ES-I3 (cell line): Measurements from ENCODE around the gene CSH1.
"Not testable (repeated sequence)": the region's sequence is repeated elsewhere in the genome, so short reads cannot be mapped to it uniquely, and the experiment has no call there.

ENCODE experiments used
- H3K36me3 ChIP-seq: 2 replicates; pipeline ENCODE4 v1.6.1; 2013; ENCODE audit warnings: mild to moderate bottlenecking, low read length, control low read depth, moderate library complexity; ENCODE audit not compliant: insufficient read depth
- H3K4me1 ChIP-seq: 2 replicates; pipeline ENCODE4 v1.6.1; 2013; ENCODE audit warnings: mild to moderate bottlenecking, control low read depth, low read length; ENCODE audit not compliant: insufficient read depth
- H3K9ac ChIP-seq: 2 replicates; pipeline ENCODE4 v1.6.1; 2013; ENCODE audit warnings: low read depth, mild to moderate bottlenecking, low read length, moderate library complexity
- H3K9me3 ChIP-seq: 2 replicates; pipeline ENCODE4 v1.6.1; 2013; ENCODE audit warnings: mild to moderate bottlenecking, low read length, moderate library complexity; ENCODE audit not compliant: control insufficient read depth, insufficient read depth

CSH1 gene

DNA sequence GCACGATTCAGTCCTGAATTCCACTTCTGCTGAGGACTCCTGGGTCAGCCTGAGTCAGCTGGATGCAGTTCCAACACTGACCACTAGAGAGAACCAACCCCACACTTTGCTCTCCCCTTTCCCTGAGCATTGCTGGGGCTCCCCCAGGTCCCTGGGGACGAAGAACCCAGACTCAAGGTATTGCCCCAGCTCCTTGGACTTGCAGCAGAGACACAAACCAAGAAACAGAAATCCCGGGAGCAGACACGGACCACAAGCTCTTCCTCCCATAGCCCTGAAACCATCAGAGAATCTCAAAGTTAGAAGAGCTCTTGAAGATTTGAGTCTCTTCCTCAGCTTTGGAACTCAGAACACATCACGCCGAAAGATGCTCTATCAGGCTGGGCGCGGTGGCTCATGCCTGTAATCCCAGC, 22.9 kb upstream of the CSH1 start:
- Histone ChIP-seq H3K9me3 (no peaks in the 10 kb centered on the region), H3K4me1 (no peaks in the 10 kb centered on the region), H3K9ac (peak overlapping the region; percentile 19; the same call in 1 of the 2 replicates), H3K36me3 (no peaks in the 10 kb centered on the region)

DNA sequence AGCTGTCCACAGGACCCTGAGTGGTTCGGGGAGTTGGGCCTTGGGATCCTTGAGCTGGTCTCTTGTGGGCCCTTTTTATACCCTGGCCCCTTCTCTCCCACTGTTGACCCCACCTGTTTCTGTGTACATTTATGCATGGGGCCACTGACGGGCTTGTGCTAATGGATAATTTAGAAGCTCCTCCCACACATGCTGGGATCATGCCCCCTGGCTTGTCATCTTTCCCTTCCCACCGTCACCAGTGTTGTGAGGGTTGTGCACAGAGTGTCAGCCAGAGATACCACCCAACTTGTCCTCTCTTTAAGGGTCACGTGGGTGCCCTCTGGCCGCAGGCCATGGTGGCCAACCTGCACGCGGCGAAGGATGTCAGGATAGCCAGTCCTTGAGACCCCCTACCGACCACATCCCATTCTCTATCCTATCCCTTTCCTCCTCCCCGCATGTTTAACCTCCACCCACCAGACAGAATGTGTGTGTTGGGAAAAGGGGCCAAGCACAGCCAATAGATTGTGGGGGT, 22.5 kb upstream of the CSH1 start, which contains the start of gene GH1:
Gene GH1 (minus strand): TSS at position 51 of the 517 bp plus-strand sequence. CDS start 63 bp downstream, outside the sequence.
- H3K36me3 ChIP-seq, H3K9me3 ChIP-seq, H3K4me1 ChIP-seq: not testable (repeated sequence)
- peak within 1 kb of the TSS; percentile 24; the same call in 1 of the 2 replicates for H3K9ac ChIP-seq

DNA sequence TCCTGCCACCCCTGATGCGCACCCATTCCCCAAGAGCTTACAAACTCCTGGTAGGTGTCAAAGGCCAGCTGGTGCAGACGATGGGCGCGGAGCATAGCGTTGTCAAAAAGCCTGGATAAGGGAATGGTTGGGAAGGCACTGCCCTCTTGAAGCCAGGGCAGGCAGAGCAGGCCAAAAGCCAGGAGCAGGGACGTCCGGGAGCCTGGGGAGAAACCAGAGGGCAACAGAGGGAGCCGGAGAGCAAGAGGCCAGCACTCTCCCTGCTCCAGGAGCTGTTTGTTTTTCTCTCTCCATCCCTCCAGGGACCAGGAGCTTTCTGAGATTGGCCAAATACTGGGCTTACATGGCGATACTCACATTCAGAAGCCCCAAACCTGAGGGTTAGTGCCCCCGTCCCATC, 21.9 kb upstream of the CSH1 start:
- H3K4me1 ChIP-seq: no peaks in the 10 kb centered on the region
- H3K9ac ChIP-seq: peak overlapping the region; percentile 24; the same call in 1 of the 2 replicates
- H3K36me3 ChIP-seq: no peaks in the 10 kb centered on the region
- no peaks in the 10 kb centered on the region for H3K9me3 ChIP-seq

DNA sequence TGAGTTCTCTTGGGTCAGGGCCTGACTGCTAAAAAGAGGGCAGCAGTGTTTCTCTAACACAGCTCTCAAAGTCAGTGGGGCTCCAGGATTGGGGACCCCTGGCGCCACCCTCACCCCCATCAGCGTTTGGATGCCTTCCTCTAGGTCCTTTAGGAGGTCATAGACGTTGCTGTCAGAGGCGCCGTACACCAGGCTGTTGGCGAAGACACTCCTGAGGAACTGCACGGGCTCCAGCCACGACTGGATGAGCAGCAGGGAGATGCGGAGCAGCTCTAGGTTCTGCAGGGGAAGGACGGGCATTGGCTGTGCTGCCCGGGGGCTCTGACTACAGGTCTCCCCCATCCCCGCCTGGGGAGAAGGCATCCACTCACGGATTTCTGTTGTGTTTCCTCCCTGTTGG, 21.3 kb upstream of the CSH1 start:
- H3K36me3 ChIP-seq: no peaks in the 10 kb centered on the region
- H3K9ac ChIP-seq: peak overlapping the region; percentile 24; the same call in 1 of the 2 replicates
- H3K4me1 ChIP-seq: no peaks in the 10 kb centered on the region
- no peaks in the 10 kb centered on the region for H3K9me3 ChIP-seq

DNA sequence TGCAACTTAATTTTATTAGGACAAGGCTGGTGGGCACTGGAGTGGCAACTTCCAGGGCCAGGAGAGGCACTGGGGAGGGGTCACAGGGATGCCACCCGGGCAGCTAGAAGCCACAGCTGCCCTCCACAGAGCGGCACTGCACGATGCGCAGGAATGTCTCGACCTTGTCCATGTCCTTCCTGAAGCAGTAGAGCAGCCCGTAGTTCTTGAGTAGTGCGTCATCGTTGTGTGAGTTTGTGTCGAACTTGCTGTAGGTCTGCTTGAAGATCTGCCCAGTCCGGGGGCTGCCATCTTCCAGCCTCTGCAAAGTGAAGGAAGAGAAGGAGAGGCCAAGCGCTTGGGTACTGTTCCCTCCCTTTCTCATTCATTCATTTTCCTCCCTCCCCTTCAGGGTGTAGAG, 20.8 kb upstream of the CSH1 start:
- H3K9me3 ChIP-seq, H3K36me3 ChIP-seq, H3K4me1 ChIP-seq, H3K9ac ChIP-seq: not testable (repeated sequence)

DNA sequence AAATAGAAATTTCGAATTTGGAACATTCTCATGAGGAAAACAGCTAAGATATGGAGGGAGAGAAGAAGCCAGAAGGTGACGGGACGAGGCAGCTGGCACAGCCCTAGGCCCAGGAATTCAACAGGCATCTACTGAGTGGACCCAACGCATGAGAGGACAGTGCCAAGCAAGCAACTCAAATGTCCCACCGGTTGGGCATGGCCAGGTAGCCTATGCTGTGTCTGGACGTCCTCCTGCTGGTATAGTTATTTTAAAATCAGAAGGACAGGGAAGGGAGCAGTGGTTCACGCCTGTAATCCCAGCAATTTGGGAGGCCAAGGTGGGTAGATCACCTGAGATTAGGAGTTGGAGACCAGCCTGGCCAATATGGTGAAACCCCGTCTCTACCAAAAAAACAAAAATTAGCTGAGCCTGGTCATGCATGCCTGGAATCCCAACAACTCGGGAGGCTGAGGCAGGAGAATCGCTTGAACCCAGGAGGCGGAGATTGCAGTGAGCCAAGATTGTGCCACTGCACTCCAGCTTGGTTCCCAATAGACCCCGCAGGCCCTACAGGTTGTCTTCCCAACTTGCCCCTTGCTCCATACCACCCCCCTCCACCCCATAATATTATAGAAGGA, 20.3 kb upstream of the CSH1 start:
- Histone ChIP-seq H3K9ac (no peak overlapping the region), H3K4me1 (no peaks in the 10 kb centered on the region), H3K36me3 (no peaks in the 10 kb centered on the region), H3K9me3 (no peaks in the 10 kb centered on the region)

DNA sequence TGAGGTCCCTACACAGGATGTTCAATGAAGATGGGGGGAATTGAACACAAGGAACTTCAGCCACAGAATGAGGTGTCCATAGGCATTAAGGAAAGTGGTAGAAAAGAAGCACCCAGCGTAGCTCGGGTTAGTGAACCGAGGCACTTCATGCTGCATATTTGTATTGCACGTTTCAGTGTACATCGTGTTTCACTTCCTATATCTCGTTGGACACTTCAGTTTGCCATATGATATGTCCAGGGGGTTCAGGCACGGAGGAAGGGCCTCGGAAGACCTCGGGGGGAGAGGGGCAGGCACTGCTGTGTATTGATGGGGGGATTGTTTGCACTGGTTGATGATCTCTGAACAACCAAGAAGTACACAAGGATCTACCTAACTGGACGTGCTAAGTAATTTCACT, 19.4 kb upstream of the CSH1 start:
- H3K4me1 ChIP-seq, H3K36me3 ChIP-seq, H3K9me3 ChIP-seq, H3K9ac ChIP-seq: not testable (repeated sequence)

DNA sequence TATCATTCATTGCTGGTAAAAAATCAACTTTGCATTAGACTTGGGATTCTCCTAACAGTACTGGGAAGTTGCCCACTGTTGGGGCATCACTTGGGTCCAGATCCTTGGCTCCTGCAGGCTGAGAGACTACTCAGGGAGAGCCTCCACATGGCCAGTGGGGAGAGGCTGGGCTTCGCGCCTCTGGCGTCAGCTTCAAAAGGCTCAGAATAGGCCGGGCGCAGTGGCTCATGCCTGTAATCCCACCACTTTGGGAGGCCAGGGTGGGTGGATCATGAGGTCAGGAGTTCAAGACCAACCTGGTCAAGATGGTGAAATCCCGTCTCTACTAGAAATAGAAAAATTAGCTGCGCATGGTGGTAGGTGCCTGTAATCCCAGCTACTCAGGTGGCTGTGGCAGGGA, 18.1 kb upstream of the CSH1 start:
- Histone ChIP-seq H3K36me3 (no peaks in the 10 kb centered on the region), H3K4me1 (0 out of 2 replicates have a peak, but pooled peaks cover 7% of the 10 kb centered on the region), H3K9ac (no peak overlapping the region), H3K9me3 (no peaks in the 10 kb centered on the region)

DNA sequence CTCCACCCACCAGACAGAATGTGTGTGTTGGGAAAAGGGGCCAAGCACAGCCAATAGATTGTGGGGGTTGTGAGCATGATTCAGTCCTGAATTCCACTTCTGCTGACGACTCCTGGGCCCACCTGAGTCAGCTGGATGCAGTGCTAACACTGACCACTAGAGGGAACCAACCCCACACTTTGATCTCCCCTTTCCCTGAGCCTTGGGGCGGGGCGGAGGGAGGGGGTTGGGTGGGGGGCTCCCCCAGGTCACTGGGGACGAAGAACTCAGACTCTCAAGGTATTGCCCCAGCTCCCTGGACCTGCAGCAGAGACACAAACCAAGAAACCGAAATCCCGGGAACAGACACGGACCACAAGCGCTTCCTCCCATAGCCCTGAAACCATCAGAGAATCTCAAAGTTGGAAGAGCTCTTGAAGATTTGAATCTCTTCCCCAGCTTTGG, 15.3 kb upstream of the CSH1 start:
- Histone ChIP-seq H3K4me1 (0 out of 2 replicates have a peak, but pooled peaks cover 7% of the 10 kb centered on the region), H3K9me3 (no peaks in the 10 kb centered on the region), H3K36me3 (no peaks in the 10 kb centered on the region), H3K9ac (no peak overlapping the region)

DNA sequence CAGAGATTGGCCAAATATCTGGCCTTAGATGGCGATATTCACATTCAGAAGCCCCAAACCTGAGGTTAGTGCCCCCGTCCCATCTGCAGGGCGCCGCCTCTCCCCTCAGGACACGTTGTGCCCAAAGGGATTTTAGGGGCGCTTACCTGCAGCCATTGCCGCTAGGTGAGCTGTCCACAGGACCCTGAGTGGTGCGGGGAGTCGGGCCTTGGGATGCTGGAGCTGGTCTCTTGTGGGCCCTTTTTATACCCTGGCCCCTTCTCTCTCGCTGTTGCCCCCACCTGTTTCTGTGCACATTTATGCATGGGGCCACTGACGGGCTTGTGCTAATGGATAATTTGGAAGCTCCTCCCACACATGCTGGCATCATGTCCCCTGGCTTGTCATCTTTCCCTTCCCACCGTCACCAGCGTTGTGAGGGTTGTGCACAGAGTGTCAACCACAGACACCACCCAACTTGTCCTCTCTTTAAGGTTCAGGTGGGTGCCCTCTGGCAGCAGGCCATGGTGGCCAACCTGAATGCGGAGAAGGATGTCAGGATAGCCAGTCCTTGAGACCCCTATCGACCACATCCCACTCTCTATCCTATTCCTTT, 14.8 kb upstream of the CSH1 start, which contains the start of gene CSHL1:
Gene CSHL1 (minus strand): TSS at position 218 of the 595 bp plus-strand sequence. CDS start 62 bp downstream, at position 156.
- Histone ChIP-seq H3K9me3 (no peaks in the 10 kb centered on the region), H3K36me3 (no peaks in the 10 kb centered on the region), H3K4me1 (0 out of 2 replicates have a peak, but pooled peaks cover 7% of the 10 kb centered on the region), H3K9ac (no peak within 1 kb of the TSS)

DNA sequence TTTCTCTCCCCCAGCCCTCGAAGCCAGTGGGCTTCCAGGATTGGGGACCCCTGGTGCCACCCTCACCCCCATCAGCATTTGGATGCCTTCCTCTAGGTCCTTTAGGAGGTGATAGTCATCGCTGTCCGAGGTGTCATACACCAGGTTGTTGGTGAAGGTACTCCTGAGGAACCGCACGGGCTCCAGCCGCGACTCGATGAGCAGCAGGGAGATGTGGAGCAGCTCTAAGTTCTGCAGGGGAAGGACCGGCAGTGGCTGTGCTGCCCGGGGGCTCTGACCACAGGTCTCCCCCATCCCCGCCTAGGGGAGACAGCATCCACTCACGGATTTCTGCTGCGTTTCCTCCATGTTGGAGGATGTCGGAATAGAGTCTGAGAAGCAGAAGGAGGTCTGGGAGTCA, 13.7 kb upstream of the CSH1 start:
- Histone ChIP-seq H3K4me1 (0 out of 2 replicates have a peak, but pooled peaks cover 7% of the 10 kb centered on the region), H3K9ac (no peak overlapping the region), H3K9me3 (no peaks in the 10 kb centered on the region), H3K36me3 (no peaks in the 10 kb centered on the region)

DNA sequence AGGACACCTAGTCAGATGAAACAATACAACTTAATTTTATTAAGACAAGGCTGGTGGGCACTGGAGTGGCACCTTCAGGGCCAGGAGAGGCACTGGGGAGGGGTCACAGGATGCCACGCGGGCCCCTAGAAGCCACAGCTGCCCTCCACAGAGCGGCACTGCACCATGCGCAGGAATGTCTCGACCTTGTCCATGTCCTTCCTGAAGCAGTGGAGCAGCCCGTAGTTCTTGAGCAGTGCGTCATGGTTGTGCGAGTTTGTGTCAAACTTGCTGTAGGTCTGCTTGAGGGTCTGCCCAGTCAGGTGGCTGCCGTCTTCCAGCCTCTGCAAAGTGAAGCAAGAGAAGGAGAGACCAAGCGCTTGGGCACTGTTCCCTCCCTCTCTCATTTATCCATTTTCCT, 13.2 kb upstream of the CSH1 start:
- not testable (repeated sequence) for H3K9me3 ChIP-seq, H3K36me3 ChIP-seq, H3K9ac ChIP-seq, H3K4me1 ChIP-seq

DNA sequence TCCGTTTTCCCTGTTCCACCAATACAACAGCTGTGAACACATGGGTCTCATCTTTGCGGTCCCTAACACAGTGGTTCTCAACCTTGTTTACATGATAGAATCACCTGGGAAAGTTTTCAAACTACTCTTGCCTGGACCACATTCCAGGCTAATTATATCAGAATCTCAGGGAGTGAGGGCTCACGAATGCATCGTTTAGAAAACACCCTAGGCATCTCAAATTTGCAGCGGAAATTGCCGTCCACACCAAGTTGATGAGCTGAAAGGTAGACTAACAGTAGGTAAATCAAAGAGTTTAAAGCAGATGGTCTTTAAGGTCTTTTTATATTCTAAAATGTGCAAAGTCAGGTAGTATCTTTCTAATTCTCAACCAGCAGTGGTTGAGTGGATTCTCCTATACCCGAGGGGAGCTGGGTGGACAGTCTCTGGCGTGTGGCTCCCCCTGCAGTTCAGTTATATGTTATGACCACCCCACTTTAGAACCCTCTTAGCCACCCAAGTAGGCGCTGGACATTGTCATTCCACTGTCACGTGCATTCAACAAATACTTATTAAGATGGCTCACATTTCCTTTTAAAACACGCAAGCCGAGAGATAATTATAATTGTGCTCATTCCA, 10.9 kb upstream of the CSH1 start:
- not testable (repeated sequence) for H3K36me3 ChIP-seq, H3K9ac ChIP-seq, H3K9me3 ChIP-seq, H3K4me1 ChIP-seq

DNA sequence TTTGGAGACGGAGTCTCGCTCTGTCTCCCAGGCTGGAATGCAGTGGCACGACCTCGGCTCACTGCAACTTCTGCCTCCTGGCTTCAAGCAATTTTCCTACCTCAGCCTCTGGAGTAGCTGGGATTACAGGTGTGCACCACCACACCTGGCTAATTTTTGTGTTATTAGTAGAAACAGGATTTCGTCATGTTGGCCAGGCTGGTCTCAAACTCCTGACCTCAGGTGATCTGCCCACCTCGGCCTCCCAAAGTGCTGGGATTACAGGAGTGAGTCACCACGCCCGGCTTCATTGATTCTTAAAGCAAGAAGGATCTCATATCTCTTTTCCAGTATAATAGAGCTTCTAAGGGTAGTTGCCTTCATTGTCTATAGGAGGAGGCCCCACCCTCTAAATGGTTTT, 8.4 kb upstream of the CSH1 start:
- H3K9ac ChIP-seq, H3K9me3 ChIP-seq, H3K4me1 ChIP-seq, H3K36me3 ChIP-seq: not testable (repeated sequence)

DNA sequence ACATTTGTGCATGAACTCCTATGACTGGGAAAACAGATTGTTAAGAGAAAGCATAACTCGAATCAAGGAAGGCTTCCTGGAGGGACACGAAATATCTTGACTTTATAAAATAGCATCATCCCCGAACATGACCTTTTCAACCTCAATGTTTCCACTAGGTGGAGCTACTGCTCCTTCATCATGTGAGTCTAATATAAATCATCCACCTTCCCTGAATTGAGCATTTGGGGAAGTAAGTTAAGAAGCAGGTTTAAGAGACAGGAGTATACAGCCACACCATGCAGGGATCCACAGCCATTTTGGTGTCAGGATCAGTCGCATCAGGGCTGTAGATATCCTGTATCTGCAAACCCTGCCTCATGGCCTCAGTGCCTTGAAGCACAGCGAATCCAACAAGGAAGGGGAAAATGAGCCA, 7.4 kb upstream of the CSH1 start:
- not testable (repeated sequence) for H3K9ac ChIP-seq, H3K9me3 ChIP-seq, H3K36me3 ChIP-seq, H3K4me1 ChIP-seq
